22Rv1 (cell line): ENCODE measurements around the gene NUFIP1.

Source experiments
- CTCF ChIP-seq: fragments of 450-650 bp; IDR thresholded peaks from 2 replicates; pipeline ENCODE4 v1.5.1; 2017; ENCODE audit warnings: mild to moderate bottlenecking
- ZFX ChIP-seq: fragments of 450-650 bp; IDR thresholded peaks from 2 replicates; pipeline ENCODE4 v1.6.1; 2017; ENCODE audit warnings: antibody characterized with exemption, borderline replicate concordance

DNA sequence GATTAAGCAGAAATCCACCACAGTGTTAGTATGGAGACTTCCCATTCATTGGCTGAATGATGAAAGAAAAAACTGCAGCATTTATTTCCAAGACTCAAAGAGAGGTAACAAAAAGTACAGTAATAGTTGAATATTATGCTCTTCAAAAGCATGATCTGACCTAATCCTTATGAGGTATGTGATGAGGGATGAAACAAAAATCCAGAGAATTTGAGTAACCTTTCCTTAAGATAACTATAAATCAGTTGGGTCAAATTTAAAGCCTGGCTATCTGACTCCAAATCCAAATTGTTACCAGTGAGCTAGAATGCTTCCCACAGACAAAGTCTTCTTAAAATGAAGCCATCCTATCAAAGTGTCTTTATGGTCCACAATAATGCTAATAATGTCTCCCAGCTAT is 38.1 kb downstream of the NUFIP1 start:
- TF ChIP-seq CTCF (no peak), ZFX (no peak)
